ENCODE results near the gene BRD1.

BRD1 gene

DNA sequence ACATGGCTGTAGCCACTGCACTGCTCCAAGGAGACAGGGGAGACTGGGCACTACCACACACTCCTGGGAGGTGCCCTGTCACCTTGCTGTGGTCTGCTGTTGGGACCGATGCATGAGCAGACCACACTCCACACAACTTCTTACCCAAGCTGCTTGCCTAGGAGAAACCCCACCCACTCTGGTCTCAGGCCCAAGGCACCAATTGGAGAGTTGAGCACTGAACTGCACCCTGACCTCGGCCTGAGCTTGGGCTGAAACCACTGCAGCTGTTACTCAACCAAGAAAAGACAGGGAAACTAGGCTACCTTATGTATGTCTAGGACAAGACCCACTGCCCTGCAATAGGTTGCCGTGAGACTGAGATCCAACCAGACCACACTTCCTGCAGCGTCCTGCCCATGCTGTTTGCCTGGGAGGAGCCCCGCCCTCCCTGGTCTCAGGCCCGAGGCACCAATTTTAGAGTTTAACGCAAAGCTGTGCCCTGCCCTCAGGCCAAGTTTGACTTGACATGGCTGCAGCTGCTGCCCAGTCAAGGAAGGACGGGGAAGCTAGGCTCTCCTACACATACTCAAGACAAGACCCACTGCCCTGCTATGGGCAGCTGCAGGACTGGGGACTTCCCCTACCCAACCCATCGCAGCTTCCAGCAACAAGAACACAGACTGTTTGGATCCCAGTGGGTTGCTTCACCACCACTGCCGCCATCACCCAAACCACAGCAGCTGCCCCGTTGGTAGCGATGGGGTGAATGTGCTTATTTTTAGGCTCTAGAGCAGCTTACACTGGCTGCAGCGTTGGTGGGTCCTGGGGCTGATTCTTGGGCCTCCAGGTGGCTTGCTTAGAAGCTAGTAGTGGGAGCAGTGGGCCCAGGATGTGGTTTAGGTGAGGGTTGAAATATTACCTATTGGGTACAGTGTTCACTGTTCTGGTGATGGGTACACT, 66.8 kb downstream of the BRD1 start:
- Histone ChIP-seq H3K36me3 (ENCODE audit: control insufficient read depth in 2 of 2, insufficient read depth in 2 of 2, low read length in 2 of 2) (no peaks in the 10 kb centered on the region), H3K27ac (ENCODE audit: low read depth in 2 of 2, low read length in 2 of 2) (peak overlapping the region in 1 of 2 donors; percentile 38), H3K9ac (ENCODE audit: low read depth in 1 of 2, low read length in 2 of 2) (no peak overlapping the region), H3K27me3 (ENCODE audit: control insufficient read depth in 2 of 2, insufficient read depth in 2 of 2, low read length in 2 of 2) (peaks cover 2 to 3% of the 10 kb centered on the region in 2 donors), H3K9me3 (ENCODE audit: control insufficient read depth in 2 of 2, low read length in 2 of 2) (no peaks in the 10 kb centered on the region), H3K4me1 (ENCODE audit: control insufficient read depth in 2 of 2, insufficient read depth in 2 of 2, low read length in 2 of 2) (peaks cover 0 to 15% of the 10 kb centered on the region in 2 donors), H3K4me3 (ENCODE audit: low read length in 2 of 2) (no peak overlapping the region)

DNA sequence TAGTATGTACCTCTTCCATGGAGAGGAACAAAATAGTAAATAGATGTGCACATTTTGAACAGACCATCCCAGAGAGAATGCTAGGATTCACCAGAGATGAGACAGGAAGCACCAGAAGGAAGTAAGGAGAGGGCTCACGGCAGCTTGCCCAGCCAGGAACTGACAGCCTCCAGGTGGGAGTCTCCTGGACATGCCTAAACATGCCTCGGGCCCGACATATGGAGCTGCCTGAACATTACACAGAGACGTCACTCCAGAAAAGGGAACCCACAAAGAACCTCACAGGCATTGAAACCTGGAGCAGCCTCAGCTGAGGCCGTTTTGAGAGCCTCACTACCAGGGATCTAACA, 67.4 kb downstream of the BRD1 start:
- Histone ChIP-seq H3K36me3 (ENCODE audit: control insufficient read depth in 2 of 2, insufficient read depth in 2 of 2, low read length in 2 of 2) (no peaks in the 10 kb centered on the region), H3K4me1 (ENCODE audit: control insufficient read depth in 2 of 2, insufficient read depth in 2 of 2, low read length in 2 of 2) (peaks cover 0 to 15% of the 10 kb centered on the region in 2 donors)

DNA sequence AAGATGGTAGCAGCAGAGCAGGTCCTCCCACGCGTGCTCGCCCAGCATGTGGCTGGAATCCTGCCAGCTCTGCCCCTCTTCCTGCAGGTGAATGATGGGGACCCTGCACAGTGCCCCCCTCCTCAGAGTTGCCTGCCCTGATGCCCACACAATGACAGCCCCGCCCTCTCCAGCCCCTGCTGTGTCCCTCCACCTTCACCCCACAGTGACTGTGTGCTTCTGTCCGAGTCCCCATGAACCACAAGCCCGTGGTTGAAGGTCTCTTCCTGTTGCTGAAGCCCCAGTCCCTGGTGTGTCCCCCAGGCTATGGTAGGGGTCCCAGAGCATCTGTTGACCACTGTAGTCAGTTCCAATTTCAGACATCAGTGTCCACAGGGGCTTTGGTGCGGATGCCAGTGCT, 71.0 kb downstream of the BRD1 start:
- H3K9me3 ChIP-seq (ENCODE audit: control insufficient read depth in 2 of 2, low read length in 2 of 2): no peaks in the 10 kb centered on the region
- peaks cover 0 to 15% of the 10 kb centered on the region in 2 donors for H3K4me1 ChIP-seq (ENCODE audit: control insufficient read depth in 2 of 2, insufficient read depth in 2 of 2, low read length in 2 of 2)

More for the DNA sequence above, 67.4 kb downstream of the BRD1 start:
- Histone ChIP-seq H3K27me3 (ENCODE audit: control insufficient read depth in 2 of 2, insufficient read depth in 2 of 2, low read length in 2 of 2) (peaks cover 2 to 3% of the 10 kb centered on the region in 2 donors), H3K27ac (ENCODE audit: low read depth in 2 of 2, low read length in 2 of 2) (no peak overlapping the region), H3K4me3 (ENCODE audit: low read length in 2 of 2) (no peak overlapping the region), H3K9ac (ENCODE audit: low read depth in 1 of 2, low read length in 2 of 2) (no peak overlapping the region), H3K9me3 (ENCODE audit: control insufficient read depth in 2 of 2, low read length in 2 of 2) (no peaks in the 10 kb centered on the region)

DNA sequence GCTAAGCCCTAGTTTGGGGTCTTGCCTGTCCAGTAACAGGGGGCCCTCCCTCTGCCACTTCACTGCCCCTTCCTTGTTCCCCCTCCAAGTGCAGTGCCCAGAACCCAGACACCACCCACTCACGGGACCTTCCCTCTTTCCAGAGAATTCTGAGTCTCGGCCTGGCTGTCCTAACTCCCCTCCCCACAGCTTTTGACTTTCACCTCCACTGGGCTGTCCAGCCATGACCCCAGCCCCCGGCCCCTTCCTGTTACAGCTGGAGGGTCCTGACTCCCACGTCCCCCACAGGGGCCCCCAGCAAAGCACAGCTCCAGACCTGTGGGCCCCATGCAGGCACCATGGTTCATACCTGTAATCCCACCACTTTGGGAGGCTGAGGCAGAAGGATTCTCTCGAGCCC, 71.5 kb downstream of the BRD1 start:
- Histone ChIP-seq H3K27me3 (ENCODE audit: control insufficient read depth in 2 of 2, insufficient read depth in 2 of 2, low read length in 2 of 2) (peaks cover 2 to 3% of the 10 kb centered on the region in 2 donors), H3K9ac (ENCODE audit: low read depth in 1 of 2, low read length in 2 of 2) (no peak overlapping the region)

More for the DNA sequence above, 71.0 kb downstream of the BRD1 start:
- H3K27ac ChIP-seq (ENCODE audit: low read depth in 2 of 2, low read length in 2 of 2): no peak overlapping the region
- no peak overlapping the region for H3K4me3 ChIP-seq (ENCODE audit: low read length in 2 of 2)
- no peak overlapping the region for H3K9ac ChIP-seq (ENCODE audit: low read depth in 1 of 2, low read length in 2 of 2)
- peaks cover 2 to 3% of the 10 kb centered on the region in 2 donors for H3K27me3 ChIP-seq (ENCODE audit: control insufficient read depth in 2 of 2, insufficient read depth in 2 of 2, low read length in 2 of 2)
- no peaks in the 10 kb centered on the region for H3K36me3 ChIP-seq (ENCODE audit: control insufficient read depth in 2 of 2, insufficient read depth in 2 of 2, low read length in 2 of 2)

DNA sequence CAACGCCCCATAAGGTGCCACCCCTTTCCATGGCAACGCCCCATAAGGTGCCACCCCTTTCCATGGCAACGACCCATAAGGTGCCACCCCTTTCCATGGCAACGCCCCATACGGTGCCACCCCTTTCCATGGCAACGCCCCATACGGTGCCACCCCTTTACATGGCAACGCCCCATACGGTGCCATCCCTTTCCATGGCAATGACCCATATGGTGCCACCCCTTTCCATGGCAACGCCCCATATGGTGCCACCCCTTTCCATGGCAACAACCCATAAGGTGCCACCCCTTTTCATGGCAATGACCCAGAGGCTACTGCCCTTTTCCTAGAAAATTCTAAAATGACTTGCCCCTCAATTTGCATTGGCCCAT, 72.1 kb downstream of the BRD1 start:
- H3K9me3 ChIP-seq (ENCODE audit: control insufficient read depth in 2 of 2, low read length in 2 of 2): no peaks in the 10 kb centered on the region
- H3K9ac ChIP-seq (ENCODE audit: low read depth in 1 of 2, low read length in 2 of 2): no peak overlapping the region
- H3K4me1 ChIP-seq (ENCODE audit: control insufficient read depth in 2 of 2, insufficient read depth in 2 of 2, low read length in 2 of 2): peaks cover 0 to 8% of the 10 kb centered on the region in 2 donors
- H3K4me3 ChIP-seq (ENCODE audit: low read length in 2 of 2): no peak overlapping the region
- H3K27ac ChIP-seq (ENCODE audit: low read depth in 2 of 2, low read length in 2 of 2): no peak overlapping the region
- peaks cover 0 to 3% of the 10 kb centered on the region in 2 donors for H3K27me3 ChIP-seq (ENCODE audit: control insufficient read depth in 2 of 2, insufficient read depth in 2 of 2, low read length in 2 of 2)
- H3K36me3 ChIP-seq (ENCODE audit: control insufficient read depth in 2 of 2, insufficient read depth in 2 of 2, low read length in 2 of 2): no peaks in the 10 kb centered on the region

More for the DNA sequence above, 71.5 kb downstream of the BRD1 start:
- H3K9me3 ChIP-seq (ENCODE audit: control insufficient read depth in 2 of 2, low read length in 2 of 2): no peaks in the 10 kb centered on the region
- H3K36me3 ChIP-seq (ENCODE audit: control insufficient read depth in 2 of 2, insufficient read depth in 2 of 2, low read length in 2 of 2): no peaks in the 10 kb centered on the region
- no peak overlapping the region for H3K27ac ChIP-seq (ENCODE audit: low read depth in 2 of 2, low read length in 2 of 2)
- no peak overlapping the region for H3K4me3 ChIP-seq (ENCODE audit: low read length in 2 of 2)
- H3K4me1 ChIP-seq (ENCODE audit: control insufficient read depth in 2 of 2, insufficient read depth in 2 of 2, low read length in 2 of 2): peaks cover 0 to 13% of the 10 kb centered on the region in 2 donors

DNA sequence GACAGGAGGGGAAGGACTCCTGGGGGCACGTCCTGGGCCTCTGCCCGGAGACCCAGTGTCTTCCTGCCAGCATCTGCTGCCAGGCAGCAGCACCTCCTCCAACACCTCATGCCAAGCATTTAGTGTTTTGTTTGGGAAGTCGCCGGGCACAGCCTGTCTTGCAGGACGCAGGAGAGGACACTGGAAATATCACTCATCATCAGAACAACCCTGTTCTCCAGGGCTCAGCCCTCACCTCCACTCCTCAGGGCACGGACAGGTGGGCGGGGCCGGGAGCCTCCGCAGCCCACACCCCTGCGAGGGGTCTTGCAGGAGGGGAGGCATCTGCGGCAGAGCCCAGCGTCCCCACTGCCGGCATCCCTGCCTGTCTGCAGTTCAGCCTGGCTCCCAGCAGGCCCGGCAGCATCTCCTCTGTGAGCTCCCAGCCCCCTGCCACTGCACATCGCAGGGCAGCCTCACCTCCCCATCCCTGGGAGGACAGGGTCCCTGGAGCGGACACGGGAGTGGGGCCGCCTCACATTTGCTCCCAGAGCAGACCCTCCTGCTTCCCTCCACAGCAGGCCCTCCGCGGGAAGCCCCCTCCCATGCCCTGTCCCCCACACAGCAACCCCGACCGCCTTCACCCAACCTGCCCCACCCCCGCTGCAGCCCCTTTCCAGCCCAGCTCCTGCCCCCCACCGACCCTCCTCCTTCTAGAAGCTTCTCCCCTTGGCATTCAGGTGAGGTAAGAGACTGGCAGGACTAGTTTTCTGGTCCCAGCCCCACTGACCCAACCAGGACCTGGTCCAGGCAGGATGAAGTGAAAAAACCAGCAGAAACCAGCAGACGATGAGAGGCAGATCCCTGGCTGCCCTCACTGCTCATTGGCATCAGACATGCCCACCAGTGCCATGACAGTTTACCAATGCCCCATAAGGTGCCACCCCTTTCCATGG, 72.7 kb downstream of the BRD1 start:
- Histone ChIP-seq H3K9ac (ENCODE audit: low read depth in 1 of 2, low read length in 2 of 2) (no peak overlapping the region), H3K4me3 (ENCODE audit: low read length in 2 of 2) (no peak overlapping the region), H3K9me3 (ENCODE audit: control insufficient read depth in 2 of 2, low read length in 2 of 2) (no peaks in the 10 kb centered on the region), H3K27me3 (ENCODE audit: control insufficient read depth in 2 of 2, insufficient read depth in 2 of 2, low read length in 2 of 2) (peaks cover 0 to 3% of the 10 kb centered on the region in 2 donors), H3K27ac (ENCODE audit: low read depth in 2 of 2, low read length in 2 of 2) (no peak overlapping the region), H3K4me1 (ENCODE audit: control insufficient read depth in 2 of 2, insufficient read depth in 2 of 2, low read length in 2 of 2) (peaks cover 0 to 2% of the 10 kb centered on the region in 2 donors), H3K36me3 (ENCODE audit: control insufficient read depth in 2 of 2, insufficient read depth in 2 of 2, low read length in 2 of 2) (no peaks in the 10 kb centered on the region)

DNA sequence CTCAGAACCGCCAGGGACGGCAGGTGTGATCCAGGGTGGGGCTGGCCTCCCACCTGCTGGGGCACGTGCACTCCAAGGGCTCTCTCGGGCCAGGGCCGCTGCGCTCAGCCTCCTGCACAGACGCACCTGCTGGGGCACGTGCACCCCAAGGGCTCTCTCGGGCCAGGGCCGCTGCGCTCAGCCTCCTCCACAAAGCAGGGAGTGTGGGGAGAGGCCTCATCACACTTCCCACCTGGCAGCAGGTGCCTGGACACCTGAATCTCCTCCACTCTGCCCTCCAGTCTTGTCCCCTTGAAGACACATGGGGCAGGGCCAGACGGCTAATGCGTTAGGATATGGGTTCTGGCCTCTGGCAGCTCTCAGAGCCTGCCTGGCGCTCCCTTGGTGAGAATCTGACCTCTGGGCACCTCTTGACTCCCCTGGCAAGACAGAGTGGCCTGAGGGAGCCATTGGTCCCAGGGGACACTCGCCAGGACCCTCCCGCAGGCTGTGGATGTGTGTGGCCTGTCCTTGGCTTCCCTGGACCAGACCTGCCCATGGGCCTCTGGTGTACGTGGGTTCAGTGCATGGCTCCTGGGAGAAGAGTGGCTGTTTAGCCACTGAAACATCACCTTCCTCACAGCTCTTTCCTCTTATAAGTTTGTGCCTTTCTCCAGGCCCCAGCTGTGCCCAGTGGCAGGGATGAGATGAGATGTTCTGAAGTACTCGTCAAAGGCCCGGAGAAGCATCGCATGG, 73.5 kb downstream of the BRD1 start:
- Histone ChIP-seq H3K4me1 (ENCODE audit: control insufficient read depth in 2 of 2, insufficient read depth in 2 of 2, low read length in 2 of 2) (no peaks in the 10 kb centered on the region), H3K27me3 (ENCODE audit: control insufficient read depth in 2 of 2, insufficient read depth in 2 of 2, low read length in 2 of 2) (peaks cover 0 to 3% of the 10 kb centered on the region in 2 donors), H3K36me3 (ENCODE audit: control insufficient read depth in 2 of 2, insufficient read depth in 2 of 2, low read length in 2 of 2) (no peaks in the 10 kb centered on the region), H3K4me3 (ENCODE audit: low read length in 2 of 2) (no peak overlapping the region), H3K9ac (ENCODE audit: low read depth in 1 of 2, low read length in 2 of 2) (no peak overlapping the region), H3K27ac (ENCODE audit: low read depth in 2 of 2, low read length in 2 of 2) (no peak overlapping the region), H3K9me3 (ENCODE audit: control insufficient read depth in 2 of 2, low read length in 2 of 2) (no peaks in the 10 kb centered on the region)

DNA sequence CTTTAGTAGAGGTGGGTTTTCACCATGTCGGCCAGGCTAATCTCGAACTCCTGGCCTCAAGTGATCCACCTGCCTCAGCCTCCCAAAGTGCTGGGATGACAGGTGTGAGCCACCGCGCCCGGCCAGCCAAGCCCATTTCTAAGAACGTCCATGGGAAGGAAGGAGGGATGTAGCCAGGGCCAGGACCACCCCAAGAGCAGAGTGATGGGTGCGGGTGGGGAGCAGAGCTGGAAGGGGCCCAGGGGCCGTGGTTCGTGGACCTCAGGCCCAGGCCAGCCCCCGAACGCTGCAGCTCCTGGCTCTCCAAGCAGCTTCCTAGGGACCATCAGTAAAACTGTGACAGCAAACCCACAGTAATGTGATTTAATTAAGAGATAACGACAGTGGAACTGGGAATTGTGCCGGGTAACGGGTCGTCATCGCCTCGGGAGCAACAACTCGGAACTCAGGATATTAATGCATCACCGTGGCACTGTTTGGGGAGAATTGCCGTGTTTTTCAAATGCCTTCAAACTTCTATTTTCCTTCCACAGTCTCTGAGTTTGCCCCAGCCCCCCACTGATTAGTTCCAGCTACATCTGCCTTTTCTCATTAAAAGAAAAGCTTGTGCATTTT, 74.3 kb downstream of the BRD1 start:
- H3K4me1 ChIP-seq (ENCODE audit: control insufficient read depth in 2 of 2, insufficient read depth in 2 of 2, low read length in 2 of 2): no peaks in the 10 kb centered on the region
- H3K36me3 ChIP-seq (ENCODE audit: control insufficient read depth in 2 of 2, insufficient read depth in 2 of 2, low read length in 2 of 2): no peaks in the 10 kb centered on the region
- H3K9me3 ChIP-seq (ENCODE audit: control insufficient read depth in 2 of 2, low read length in 2 of 2): no peaks in the 10 kb centered on the region
- H3K27me3 ChIP-seq (ENCODE audit: control insufficient read depth in 2 of 2, insufficient read depth in 2 of 2, low read length in 2 of 2): peaks cover 0 to 3% of the 10 kb centered on the region in 2 donors
- no peak overlapping the region for H3K27ac ChIP-seq (ENCODE audit: low read depth in 2 of 2, low read length in 2 of 2)
- no peak overlapping the region for H3K4me3 ChIP-seq (ENCODE audit: low read length in 2 of 2)
- H3K9ac ChIP-seq (ENCODE audit: low read depth in 1 of 2, low read length in 2 of 2): no peak overlapping the region

DNA sequence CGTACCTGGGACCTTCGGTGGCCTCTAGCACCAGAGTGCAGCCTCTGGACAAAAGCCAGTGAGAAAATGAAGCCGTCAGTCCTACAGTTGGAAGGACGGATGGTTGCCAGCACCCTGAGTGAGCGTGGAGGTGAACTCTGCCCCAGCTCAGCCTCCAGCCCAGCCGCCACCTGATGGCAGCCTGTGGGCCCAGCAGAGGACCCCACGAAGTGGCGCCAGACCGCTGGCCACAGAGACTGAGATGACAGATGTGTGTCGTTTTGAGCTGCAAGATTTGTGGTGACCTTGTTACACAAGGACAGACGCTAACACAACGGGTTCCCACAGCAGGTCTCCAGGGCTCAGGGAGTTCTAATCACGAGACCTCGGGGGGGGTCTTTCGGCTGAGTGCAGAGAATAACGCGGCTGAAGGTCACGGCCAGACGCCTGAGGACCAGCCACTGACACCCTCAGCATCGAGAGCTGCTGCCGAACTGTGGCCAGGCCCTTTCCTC, 75.0 kb downstream of the BRD1 start:
- Histone ChIP-seq H3K27ac (ENCODE audit: low read depth in 2 of 2, low read length in 2 of 2) (no peak overlapping the region), H3K9me3 (ENCODE audit: control insufficient read depth in 2 of 2, low read length in 2 of 2) (no peaks in the 10 kb centered on the region), H3K4me3 (ENCODE audit: low read length in 2 of 2) (no peak overlapping the region), H3K9ac (ENCODE audit: low read depth in 1 of 2, low read length in 2 of 2) (no peak overlapping the region), H3K4me1 (ENCODE audit: control insufficient read depth in 2 of 2, insufficient read depth in 2 of 2, low read length in 2 of 2) (no peaks in the 10 kb centered on the region), H3K36me3 (ENCODE audit: control insufficient read depth in 2 of 2, insufficient read depth in 2 of 2, low read length in 2 of 2) (no peaks in the 10 kb centered on the region), H3K27me3 (ENCODE audit: control insufficient read depth in 2 of 2, insufficient read depth in 2 of 2, low read length in 2 of 2) (peaks cover 0 to 3% of the 10 kb centered on the region in 2 donors)

Data from mucosa of rectum (tissue), 2 donors.